ENCODE measurements around the gene SLC44A3.

The SLC44A3 gene

DNA sequence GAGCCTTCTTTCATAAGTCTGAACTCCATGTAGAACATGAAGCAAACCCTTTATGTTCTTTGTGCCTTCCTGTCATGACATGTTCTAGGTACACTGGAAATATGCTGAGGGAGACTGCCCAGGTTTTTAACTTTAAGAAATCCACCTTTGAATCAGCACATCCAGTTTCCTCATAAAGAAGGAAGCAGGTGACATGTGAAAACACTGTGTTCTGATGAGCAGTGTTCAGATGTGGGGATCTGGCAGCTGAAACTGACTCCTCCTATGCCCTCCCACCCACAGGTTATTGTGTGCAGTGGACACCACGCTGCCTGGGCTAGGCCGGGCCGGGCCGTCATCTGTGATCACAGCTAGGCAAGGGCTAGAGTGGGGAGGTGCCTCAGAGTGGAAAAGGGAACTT, 55.6 kb downstream of the SLC44A3 start:
- DNase-seq, result no peak

DNA sequence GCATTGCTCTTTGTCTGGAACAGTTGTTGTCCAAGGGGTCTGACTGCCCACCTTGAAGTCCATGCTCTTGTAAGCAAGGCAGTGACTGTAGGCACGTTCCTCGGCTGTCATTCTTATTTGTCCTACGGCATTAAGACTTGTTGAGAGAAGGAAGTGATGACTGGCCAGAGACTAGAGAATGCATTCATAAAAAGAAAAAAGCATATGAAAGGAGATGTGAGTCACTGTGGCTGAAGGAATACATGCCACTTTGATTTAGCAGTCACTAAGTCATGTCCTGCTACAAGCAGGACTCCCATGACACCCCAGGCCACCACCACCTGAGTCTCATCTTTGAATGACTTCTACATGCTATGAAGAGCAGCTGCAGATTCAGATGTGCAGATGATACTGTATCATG, 56.2 kb downstream of the SLC44A3 start:
- no peak for DNase-seq

DNA sequence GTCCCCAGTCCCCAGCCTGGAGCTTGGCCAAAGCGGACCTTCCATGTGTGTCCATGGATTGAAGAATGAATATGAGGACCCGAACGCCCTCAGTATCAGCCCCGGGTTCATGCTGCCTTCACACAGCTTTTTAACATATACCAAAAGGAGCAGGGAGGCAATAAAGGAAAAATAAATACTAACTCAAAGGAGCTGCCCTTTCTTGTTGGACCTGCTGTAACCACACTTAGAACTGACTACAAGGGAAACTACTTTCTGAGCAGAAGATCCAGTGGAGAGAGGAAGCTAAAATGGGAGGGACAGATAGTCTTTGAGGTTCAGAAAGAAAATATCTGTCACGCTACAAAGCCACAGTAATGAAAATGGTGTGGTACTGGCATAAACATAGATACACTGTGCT, 58.2 kb downstream of the SLC44A3 start:
- no peak for DNase-seq

DNA sequence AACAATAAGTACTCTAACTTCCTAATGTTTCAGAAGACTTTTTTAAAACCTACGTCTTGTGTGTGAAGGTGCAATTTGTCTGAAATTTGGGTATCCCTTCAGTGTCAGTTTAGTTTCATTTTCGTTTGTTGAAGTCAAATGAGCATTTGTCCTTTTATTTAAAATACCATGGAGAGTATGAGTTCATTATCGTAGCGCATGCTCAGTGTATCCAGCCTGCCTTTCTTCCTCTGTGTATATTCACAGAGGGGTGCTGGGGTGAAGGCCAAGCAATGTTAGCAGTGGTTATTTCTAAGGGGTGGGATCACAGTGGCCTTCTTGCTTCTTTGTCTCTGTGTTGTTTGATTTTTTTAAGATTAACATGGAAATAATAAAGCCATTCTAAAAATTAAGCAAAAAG, 63.5 kb downstream of the SLC44A3 start:
- no peak for DNase-seq

DNA sequence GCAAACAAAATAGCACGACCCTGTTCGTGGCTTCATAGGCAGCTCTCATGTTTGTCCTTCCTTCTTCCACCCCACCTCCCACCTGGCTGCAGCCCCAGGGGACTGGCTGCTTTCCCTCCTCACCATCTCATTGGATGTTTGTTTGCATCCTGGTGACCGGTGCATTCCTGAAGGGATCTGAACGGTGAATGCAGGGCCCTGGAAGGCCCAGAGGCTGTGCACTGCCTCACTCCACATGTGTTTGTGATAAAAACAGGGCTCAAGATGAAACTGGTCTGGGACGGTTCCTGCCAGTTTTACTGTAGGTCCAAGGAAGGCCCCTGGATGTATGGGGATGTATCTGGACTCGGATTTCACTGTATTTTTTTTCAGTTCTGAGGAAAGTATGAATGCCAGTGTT, 63.9 kb downstream of the SLC44A3 start:
- no peak for DNase-seq

DNA sequence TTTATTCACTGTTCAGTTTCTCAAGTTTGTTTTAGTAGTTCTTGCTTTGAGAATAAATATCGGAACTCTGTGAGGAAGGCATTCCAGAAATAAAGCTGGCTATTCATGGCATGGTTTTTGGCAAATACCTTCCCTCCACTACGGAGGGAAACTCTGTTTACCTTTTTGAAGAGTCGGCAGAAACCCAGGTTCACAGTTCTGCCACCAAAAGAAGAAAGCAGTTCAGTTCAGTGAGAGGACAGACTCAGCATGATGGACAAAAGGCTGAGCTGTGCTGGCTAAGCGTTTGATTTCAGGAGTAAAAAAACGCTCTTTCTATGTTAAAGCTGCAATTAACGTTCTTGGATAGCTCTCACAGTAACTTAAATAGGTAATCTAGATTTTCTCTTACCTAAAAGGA, 64.3 kb downstream of the SLC44A3 start:
- no peak for DNase-seq

DNA sequence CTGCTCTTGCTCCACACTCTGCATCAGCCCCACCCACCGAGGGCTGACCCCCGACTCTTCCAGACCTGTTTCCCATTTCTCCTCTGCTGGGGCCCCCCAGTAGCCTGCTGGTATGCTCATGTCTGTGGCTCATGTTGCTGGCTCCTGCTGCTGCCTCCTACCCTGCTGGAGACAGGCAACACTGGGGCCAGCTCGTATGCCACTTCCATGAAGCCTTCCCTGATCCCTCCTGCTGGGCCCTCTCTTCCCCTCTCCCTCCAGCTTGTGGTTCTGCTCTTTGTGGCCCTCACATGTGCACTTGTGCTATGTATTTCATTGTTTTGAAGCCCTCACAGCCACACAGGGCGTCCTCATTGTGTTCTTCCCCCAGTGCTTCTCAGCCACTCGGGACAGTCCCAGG, 66.2 kb downstream of the SLC44A3 start:
- DNase-seq, result no peak

DNA sequence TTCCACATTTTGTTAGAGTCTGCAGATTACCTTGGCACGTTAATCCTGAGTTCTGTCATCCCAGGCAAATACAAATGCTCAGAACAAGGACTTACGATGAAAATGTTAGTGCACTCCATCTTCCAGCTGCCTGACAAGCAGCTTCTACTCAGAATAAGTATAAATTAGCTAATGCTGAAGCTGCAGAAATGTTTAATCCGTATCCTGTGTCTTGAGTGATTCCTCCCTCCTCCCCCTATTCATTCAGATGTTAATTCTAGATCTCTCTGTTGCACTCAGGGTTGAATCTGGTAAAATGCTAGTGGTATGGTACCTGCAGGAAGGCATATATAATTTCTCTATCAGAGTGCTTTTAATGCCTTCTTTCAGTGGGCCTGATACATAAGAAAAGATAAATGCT, 66.9 kb downstream of the SLC44A3 start:
- DNase-seq, result no peak

DNA sequence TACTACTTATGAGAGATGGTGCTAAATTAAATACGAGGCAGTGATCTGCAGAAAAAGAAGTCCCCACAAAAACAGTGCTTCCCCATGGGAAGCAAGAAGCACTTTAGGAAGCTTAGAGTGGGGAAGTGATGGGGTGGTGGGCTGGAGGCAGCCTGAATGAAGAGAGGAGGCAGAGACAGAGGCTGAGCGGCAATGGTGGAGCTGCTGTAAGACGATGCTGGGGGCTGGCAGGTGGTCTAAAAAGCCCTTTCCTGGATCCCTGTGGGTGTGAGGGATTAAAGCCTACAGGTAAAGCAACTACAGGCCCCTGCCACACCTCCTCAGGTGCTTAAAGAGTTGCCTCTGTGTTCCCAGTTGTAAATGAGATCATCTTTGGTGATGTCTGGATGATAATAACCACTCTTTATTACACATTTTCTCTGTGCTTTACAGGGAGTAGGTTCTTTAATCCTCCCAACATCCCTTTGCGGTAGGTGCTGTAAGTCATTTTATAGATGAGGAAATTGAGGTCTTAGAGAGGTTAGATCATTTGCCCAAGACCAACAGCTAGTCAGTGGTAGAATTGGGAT, 67.5 kb downstream of the SLC44A3 start:
- no peak for DNase-seq

DNA sequence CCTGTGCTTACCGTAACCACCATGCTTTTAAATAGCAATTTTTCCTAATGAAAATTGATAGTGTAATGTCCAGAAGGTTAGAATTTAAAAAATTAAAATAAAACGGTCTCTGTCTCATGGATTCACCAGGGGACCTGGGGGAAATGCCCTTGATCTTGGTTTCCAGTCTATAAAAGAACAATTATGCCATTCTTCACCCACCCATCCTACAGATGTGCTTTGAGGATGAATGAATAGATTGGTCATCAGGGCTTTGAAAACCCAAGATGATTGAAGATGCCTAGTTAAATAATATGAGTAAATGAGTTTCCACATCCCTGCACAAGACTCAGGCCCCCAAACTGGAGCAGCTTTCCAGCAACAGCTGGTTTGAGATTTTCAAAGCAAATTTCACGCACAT, 68.0 kb downstream of the SLC44A3 start:
- DNase-seq, result no peak

DNA sequence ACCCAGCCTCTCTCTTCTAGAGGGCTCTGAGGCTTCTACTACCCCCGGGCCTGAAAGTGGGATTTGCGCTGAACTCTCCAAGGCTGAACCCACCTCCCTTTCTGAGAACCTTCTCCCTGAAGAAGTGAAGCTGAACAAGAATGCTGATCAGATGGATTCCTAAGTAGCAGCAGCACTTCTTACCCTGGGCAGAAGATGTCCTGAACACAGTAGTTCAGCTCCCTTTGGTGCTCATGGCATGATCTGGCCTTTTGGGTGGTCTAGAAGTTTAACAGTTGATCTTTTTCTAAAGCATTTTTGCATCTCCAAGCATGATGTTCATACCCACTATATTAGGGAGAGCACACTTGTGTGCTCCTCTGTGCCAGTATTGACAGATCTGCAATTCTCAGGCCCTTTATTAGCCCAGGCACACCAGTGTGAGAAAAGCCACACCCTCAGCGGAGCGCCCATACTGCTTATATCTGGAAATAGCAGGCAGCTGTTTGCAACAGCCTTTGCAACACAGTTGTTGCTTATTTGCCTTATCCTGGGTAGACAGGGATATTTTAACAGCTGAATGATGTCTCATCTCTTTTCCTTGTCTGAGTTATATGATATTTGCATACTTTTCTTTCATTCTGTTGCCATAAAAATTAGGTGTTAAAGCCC, 72.6 kb downstream of the SLC44A3 start:
- DNase-seq, result no peak

DNA sequence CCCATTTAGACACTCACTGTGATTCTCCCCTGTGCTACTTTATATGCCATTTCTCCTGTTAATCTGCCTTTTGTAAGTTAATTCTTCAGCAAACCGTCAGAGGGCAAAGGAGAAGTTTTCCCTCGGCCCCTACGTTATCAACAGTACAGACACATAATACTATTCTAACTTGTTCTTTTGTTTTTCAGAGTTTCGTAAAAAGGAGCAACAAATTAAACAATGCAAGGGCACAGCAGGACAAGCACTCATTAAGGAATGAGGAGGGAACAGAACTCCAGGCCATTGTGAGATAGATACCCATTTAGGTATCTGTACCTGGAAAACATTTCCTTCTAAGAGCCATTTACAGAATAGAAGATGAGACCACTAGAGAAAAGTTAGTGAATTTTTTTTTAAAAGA, 74.5 kb downstream of the SLC44A3 start:
- DNase-seq, result no peak

DNA sequence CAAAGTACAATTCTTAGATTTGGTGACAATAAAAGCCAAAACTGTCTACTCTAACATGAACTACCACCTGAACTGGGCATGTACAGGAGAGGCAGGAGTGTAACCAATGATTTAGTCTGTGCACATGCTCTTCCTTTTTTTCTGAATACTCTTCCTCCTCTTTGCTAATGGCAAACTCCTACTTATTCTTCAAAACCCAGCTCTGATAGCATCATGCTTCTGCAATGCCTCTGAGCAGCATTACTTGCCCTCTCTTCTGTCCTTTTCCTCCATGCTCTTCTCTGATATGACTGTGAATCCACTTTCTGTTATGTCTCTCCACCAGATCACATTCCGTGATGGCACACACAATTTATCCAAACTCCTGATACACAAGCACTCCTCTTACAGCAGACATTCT, 75.4 kb downstream of the SLC44A3 start:
- no peak for DNase-seq

DNA sequence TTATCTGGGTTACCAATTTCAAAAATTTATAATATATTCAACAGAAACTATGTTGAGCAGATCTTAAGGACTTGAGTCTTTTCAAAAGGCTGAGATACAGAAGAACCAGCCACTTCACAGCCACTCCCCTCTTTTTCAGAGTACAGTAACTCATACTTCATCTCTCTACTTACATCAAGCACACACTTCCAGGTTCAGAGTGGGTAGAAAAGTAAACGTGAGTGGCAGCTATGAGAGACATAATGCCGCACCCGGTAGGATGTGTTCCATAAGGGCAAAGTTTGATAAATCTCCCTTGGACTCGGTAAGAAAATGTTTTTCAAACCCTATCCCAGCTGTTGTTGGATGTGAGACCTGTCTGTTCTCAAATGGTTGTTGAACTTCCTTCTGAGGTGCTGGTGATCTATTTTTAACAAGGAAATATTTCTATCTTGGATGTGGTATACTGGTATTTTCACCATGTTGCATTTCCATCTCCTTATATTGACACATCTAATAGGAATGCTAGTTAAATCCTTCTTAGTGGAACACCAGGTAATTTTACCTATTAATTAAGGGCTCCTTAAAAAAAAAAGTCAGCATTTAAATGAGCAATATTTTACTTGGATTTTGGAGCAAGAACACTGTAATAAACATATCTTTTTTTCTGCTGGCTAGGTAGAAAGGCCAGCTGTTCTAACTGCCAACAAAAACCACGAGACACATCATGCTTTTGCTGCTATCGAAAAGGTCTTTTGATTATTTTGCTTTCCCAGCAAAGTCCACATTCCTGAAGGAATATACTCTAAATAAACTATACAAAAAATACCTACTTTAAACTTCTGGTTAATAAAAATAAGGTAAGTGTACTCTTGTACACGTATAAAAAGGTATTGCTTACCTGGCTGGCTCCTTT, 78.6 kb downstream of the SLC44A3 start:
- no peak for DNase-seq

DNA sequence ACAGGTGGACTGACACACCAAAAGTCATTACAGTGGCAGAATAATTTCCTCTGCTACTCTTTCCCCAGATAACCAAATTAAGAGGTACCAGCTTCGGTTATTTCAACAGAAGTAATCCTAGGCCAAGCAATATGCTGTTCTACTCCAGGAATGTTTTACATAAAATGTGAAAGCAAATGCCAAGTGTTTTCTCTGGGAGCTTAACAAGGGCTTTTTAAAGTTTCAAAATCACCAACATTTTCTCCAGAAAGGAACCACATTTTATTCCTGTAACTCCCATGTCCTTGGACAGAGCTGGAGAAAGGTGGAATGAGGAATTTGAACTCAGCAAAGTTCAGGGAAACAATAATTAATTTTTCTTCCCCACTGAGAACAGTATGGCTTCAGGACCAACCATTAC, 79.6 kb downstream of the SLC44A3 start:
- DNase-seq, result no peak

DNA sequence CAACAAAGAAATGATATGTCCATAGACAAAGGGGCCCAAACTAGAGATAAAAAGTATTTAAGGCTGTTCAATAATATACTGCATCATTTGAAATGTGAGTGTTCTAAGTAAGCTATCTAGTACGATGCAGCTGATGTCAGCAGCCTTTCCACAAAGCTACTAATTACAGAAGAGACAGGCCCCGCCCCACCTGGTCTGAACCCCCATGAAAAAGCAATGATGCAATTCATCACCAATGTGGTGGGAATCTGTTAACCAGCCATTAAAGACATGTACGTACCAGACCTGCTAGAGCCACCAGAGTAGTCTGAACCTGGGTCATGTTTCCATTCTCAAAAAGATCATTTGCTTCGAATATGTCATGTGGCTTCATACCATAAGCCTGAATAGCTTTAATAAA, 81.7 kb downstream of the SLC44A3 start:
- DNase-seq, result no peak

DNA sequence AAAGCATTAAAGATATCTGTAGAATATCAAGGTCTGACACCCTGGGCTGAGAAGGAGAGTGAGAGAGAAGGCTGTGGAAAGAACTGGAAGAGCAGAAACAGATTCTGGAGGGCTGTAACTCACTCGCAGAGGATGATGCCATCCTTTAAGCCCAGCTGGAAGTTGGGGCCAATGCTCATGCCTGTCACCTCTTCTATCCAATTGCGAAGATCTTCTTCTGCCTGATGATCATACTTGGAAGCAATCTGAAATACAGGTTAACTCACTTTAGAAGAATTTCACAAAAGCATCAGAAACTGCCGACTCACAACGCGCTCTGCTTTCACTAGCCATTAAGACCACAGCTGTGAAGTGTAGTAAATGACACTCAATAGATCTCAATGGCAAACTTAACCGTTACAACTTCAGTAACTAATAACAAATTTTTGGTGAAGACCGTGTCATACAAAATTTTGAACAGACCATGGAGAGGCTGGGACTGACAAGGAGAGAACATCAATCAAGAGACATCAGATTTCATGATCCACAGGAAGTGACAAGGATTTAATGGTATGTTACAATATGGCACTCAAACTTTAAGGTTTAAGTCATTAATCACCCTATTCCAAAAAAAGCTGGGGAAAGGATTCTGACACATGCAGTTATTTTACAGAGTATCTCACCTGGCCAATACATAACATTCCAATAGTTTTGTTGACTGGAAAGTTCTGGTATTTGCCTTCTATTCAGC, 83.3 kb downstream of the SLC44A3 start:
- no peak for DNase-seq

DNA sequence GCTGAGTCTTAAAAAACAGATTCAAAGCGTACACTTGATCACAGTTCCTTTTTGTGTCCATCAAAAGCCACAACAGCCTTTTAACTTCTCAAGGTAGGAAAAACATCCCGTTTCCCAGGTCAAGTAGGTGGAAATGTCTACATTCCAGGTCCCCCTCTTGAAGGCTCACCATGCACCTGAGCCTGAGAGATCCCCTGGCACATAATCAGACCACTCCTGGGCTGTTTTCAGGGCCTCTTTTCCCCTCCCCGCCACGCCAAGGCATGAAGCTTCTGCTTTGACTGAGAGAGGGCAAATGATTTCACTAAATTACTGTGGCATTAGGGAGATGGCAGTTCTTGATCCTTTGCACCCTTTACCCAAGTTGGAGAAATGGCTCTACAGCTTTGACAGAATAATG, 85.0 kb downstream of the SLC44A3 start:
- DNase-seq, result no peak

DNA sequence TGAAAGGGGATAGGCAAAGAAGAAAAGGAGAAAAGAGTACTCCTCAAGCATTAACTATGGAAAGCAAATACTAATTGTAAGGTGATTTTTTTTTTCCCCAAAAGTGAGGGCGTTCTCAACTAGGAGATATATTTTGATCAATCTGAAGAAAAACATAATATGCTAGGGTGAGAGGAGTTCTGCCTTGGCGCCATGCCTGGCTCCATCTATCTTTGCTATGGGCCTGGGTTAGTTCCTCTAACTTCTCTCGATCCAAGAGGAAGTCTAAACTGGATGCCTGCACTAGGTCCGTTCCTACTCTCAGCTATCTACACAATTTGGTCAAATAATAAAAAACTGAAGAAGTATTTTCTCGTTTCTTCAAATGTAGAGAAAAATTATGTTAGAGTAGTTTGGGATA, 86.2 kb downstream of the SLC44A3 start:
- no peak for DNase-seq

DNA sequence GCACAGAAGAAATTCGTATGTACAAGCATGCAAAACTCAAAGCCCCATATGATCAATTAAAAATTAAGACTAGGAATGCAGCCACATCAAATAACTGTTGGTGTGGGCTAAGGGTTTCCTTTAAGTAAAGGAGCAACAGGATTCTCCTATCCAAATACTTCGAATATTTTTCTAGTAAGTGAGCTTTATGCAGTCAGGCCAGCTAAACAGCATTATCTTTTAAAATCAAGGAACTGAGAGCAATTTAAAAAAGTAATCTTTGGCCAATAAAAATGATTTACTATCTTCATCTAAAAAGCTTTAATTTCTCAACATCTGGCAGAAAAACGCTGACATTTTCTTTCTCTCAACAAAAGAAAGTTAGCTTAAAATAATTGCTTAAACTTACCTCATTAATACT, 87.0 kb downstream of the SLC44A3 start:
- no peak for DNase-seq

DNA sequence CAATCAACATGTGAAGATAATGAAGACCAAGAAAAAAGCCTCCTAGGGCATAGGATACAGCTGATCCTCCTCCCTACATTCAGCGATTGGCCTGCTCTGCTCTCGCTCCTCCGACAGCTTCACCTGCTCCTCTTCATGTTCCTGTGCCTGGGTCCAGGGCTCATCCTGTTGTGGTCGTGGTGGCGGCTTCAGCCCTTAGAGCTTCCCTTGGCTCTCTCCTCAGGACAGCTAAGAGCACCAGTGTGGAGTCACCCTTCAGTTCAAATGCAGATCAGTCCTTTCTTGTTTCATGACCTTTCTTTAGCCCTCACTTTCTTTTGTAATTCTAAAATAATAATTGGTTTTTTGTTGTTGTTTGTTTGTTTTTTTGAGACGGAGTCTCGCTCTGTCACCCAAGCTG, 88.0 kb downstream of the SLC44A3 start:
- no peak for DNase-seq

DNA sequence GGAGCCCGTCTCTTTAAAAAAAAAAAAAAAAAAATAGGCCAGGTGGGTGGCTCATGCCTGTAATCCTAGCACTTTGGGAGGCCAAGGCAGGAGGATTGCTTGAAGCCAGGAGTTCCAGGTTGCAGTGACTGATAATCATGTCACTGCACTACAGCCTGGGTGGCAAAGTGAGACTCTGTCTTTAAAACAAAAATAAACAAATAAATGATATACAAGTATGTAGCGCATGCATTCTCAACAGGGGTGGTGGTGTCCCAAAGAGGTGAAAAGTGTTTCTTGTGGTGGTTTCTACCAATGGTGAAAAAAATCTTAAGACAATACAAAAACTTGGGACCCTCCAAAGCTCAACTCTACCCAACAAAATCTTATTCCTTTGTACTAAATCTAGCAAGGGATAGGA, 88.8 kb downstream of the SLC44A3 start:
- DNase-seq, result no peak

DNA sequence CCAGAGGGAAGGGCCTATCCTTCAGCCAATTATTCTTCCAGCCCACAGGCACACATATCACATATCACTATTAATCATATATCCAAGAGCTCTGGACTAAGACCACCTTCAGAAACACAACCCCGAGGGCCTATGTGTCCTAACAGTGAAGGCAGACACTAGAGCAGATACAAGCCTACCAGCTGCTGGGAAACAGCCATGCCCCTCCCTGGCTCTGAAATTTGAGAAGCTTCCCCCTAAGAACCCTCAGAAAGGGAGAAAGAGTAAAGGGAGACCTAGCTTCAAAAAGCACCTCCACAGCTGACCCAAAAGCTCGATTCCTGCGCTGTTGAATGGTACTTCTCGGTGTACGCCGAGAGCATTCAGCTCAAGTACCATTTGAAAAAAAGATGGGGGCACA, 89.3 kb downstream of the SLC44A3 start:
- DNase-seq, result no peak
